ENCODE measurements around the gene FUT8. TPM values are rescaled to one million over a fixed set of nuclear protein-coding genes. Genes with fewer than 3 reads are reported as not detected.

Gene FUT8
- total and polyA plus RNA-seq, 4 donors: 1.1 to 14.1 (median 4.0) TPM

DNA sequence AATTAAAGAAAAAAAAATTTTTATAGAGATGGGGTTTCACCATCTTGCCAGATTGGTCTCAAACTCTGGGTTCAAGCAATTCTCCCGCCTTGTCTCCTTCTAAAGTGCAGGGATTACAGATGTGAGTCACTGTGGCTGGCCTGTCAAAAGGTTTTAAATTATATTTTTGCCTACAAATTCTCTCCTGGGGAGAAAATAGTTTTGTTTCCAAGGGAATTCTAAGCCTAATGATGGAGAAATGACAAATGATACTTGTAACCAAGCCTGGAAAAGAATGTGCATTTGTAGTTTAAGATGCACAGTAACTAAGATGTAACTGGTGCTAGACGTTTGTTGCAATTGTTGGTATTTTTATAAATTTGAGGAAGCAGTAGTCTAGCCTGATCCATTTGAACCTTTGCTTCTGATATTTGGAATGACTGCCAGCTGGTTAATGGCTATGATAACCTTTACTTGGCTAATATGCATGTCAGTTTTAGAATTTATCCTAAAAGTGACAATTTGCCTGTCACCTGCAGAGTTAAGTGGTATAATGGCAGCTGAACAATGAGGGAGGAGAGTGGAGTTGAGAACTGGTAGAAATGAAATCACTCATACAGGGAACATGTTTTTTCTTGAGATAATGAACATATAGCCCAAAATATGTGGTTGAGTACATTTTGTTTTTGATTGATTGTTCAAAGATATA is 148.0 kb downstream of the FUT8 start:
- no peak overlapping the region for H3K27ac ChIP-seq (ENCODE audit: low read depth in 1 of 2, low read length in 2 of 2)
- DNase-seq (ENCODE audit: low spot score): no peak
- no peaks in the 10 kb centered on the region for H3K27me3 ChIP-seq (ENCODE audit: control insufficient read depth in 4 of 4, insufficient read depth in 4 of 4, low read length in 3 of 4)
- H3K4me3 ChIP-seq (ENCODE audit: low read depth in 1 of 3, low read length in 3 of 3): no peak overlapping the region
- H3K4me1 ChIP-seq (ENCODE audit: control insufficient read depth in 4 of 4, insufficient read depth in 4 of 4, low read length in 3 of 4): no peaks in the 10 kb centered on the region
- WGBS: 80% methylated on average over 2 of the region's 2 CpGs
- H3K9me3 ChIP-seq (ENCODE audit: control insufficient read depth in 4 of 4, low read length in 3 of 4): no peaks in the 10 kb centered on the region
- no peak overlapping the region for H3K9ac ChIP-seq (ENCODE audit: low read depth in 1 of 2, low read length in 2 of 2)
- no peaks in the 10 kb centered on the region for H3K36me3 ChIP-seq (ENCODE audit: control insufficient read depth in 4 of 4, insufficient read depth in 3 of 4, low read depth in 1 of 4, low read length in 3 of 4)
- TF ChIP-seq, protein P1, sequence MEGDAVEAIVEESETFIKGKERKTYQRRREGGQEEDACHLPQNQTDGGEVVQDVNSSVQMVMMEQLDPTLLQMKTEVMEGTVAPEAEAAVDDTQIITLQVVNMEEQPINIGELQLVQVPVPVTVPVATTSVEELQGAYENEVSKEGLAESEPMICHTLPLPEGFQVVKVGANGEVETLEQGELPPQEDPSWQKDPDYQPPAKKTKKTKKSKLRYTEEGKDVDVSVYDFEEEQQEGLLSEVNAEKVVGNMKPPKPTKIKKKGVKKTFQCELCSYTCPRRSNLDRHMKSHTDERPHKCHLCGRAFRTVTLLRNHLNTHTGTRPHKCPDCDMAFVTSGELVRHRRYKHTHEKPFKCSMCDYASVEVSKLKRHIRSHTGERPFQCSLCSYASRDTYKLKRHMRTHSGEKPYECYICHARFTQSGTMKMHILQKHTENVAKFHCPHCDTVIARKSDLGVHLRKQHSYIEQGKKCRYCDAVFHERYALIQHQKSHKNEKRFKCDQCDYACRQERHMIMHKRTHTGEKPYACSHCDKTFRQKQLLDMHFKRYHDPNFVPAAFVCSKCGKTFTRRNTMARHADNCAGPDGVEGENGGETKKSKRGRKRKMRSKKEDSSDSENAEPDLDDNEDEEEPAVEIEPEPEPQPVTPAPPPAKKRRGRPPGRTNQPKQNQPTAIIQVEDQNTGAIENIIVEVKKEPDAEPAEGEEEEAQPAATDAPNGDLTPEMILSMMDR (IDR thresholded peaks at IDR 0.05; ENCODE audit: low read depth, low read length, missing input control): no peak
- no peak for TF ChIP-seq YY1 (IDR thresholded peaks at IDR 0.05)
- no peak for TF ChIP-seq HNF4A (conservative IDR thresholded peaks at IDR 0.05)
- TF ChIP-seq, protein P2, sequence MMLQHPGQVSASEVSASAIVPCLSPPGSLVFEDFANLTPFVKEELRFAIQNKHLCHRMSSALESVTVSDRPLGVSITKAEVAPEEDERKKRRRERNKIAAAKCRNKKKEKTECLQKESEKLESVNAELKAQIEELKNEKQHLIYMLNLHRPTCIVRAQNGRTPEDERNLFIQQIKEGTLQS (IDR thresholded peaks at IDR 0.05): no peak
- TF ChIP-seq, protein P3, sequence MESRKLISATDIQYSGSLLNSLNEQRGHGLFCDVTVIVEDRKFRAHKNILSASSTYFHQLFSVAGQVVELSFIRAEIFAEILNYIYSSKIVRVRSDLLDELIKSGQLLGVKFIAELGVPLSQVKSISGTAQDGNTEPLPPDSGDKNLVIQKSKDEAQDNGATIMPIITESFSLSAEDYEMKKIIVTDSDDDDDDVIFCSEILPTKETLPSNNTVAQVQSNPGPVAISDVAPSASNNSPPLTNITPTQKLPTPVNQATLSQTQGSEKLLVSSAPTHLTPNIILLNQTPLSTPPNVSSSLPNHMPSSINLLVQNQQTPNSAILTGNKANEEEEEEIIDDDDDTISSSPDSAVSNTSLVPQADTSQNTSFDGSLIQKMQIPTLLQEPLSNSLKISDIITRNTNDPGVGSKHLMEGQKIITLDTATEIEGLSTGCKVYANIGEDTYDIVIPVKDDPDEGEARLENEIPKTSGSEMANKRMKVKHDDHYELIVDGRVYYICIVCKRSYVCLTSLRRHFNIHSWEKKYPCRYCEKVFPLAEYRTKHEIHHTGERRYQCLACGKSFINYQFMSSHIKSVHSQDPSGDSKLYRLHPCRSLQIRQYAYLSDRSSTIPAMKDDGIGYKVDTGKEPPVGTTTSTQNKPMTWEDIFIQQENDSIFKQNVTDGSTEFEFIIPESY (IDR thresholded peaks at IDR 0.05): no peak

- Histone ChIP-seq H3K36me3 (ENCODE audit: control insufficient read depth in 4 of 4, insufficient read depth in 3 of 4, low read depth in 1 of 4, low read length in 3 of 4) (no peaks in the 10 kb centered on the region), H3K27ac (ENCODE audit: low read depth in 1 of 2, low read length in 2 of 2) (no peak overlapping the region)
Measured at GRCh38 chr14:65564370-65564769, 151.8 kb downstream of the FUT8 start.

DNA sequence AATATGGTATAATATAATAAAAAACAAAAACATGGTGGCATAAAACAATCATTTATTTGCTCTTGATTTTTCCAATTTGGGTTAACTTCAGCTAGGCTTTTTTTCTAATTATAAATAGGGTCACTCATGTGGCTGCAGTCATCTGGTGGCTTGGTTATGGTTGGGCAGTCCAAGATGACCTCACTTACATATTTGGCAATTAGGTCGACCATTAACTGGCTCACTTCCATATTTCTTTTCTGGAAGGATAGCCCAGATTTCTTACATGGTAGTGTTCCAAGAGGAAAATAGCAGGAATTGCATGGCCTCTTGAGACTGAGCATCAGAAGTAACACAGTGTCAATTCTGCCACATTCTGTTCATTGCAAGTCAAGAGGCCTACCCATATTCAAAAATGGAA is 153.4 kb downstream of the FUT8 start:
- Histone ChIP-seq H3K9me3 (ENCODE audit: control insufficient read depth in 4 of 4, low read length in 3 of 4) (no peaks in the 10 kb centered on the region), H3K27ac (ENCODE audit: low read depth in 1 of 2, low read length in 2 of 2) (no peak overlapping the region), H3K36me3 (ENCODE audit: control insufficient read depth in 4 of 4, insufficient read depth in 3 of 4, low read depth in 1 of 4, low read length in 3 of 4) (no peaks in the 10 kb centered on the region), H3K9ac (ENCODE audit: low read depth in 1 of 2, low read length in 2 of 2) (no peak overlapping the region), H3K4me1 (ENCODE audit: control insufficient read depth in 4 of 4, insufficient read depth in 4 of 4, low read length in 3 of 4) (no peaks in the 10 kb centered on the region), H3K27me3 (ENCODE audit: control insufficient read depth in 4 of 4, insufficient read depth in 4 of 4, low read length in 3 of 4) (no peaks in the 10 kb centered on the region), H3K4me3 (ENCODE audit: low read depth in 1 of 3, low read length in 3 of 3) (no peak overlapping the region)
- DNase-seq (ENCODE audit: low spot score): no peak
- 79% methylated on average over 1 of the region's 1 CpG for WGBS
- TF ChIP-seq, protein P3 (IDR thresholded peaks at IDR 0.05): no peak
- TF ChIP-seq FOXA1 (IDR thresholded peaks at IDR 0.05) (no peak), REST (IDR thresholded peaks at IDR 0.05) (no peak), JUND (IDR thresholded peaks at IDR 0.05) (no peak), RAD21 (IDR thresholded peaks at IDR 0.05) (no peak), SP1 (IDR thresholded peaks at IDR 0.05) (no peak)
- TF ChIP-seq, protein P4, sequence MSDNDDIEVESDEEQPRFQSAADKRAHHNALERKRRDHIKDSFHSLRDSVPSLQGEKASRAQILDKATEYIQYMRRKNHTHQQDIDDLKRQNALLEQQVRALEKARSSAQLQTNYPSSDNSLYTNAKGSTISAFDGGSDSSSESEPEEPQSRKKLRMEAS (IDR thresholded peaks at IDR 0.05): no peak

More at GRCh38 chr14:65564370-65564769, 151.8 kb downstream of the FUT8 start:
- DNase-seq (ENCODE audit: low spot score): no peak
- H3K4me3 ChIP-seq (ENCODE audit: low read depth in 1 of 3, low read length in 3 of 3): no peak overlapping the region
- no peaks in the 10 kb centered on the region for H3K27me3 ChIP-seq (ENCODE audit: control insufficient read depth in 4 of 4, insufficient read depth in 4 of 4, low read length in 3 of 4)
- H3K4me1 ChIP-seq (ENCODE audit: control insufficient read depth in 4 of 4, insufficient read depth in 4 of 4, low read length in 3 of 4): no peaks in the 10 kb centered on the region
- H3K9ac ChIP-seq (ENCODE audit: low read depth in 1 of 2, low read length in 2 of 2): no peak overlapping the region
- H3K9me3 ChIP-seq (ENCODE audit: control insufficient read depth in 4 of 4, low read length in 3 of 4): no peaks in the 10 kb centered on the region
- 95% methylated on average over 4 of the region's 4 CpGs for WGBS
- TF ChIP-seq, protein P2 (IDR thresholded peaks at IDR 0.05): no peak
- TF ChIP-seq SP1 (IDR thresholded peaks at IDR 0.05): no peak

Measured in liver (tissue), 9 donors.